HEK293T (cell line): ENCODE measurements around the gene VWC2.

Experiments used
- BHLHE40 ChIP-seq: fragments of 450-650 bp; IDR thresholded peaks from 2 replicates; pipeline ENCODE4 v1.6.1; 2016; ENCODE audit warnings: mild to moderate bottlenecking, moderate library complexity, borderline replicate concordance
- ELF4 ChIP-seq: fragments of 450-650 bp; IDR thresholded peaks from 2 replicates; pipeline ENCODE4 v1.6.1; 2017; ENCODE audit warnings: antibody characterized with exemption
- NFRKB ChIP-seq: fragments of 450-650 bp; IDR thresholded peaks from 2 replicates; pipeline ENCODE4 v1.6.1; 2016; ENCODE audit warnings: mild to moderate bottlenecking, moderate library complexity
- PKNOX1 ChIP-seq: fragments of 450-650 bp; IDR thresholded peaks from 2 replicates; pipeline ENCODE4 v1.6.1; 2016
- SP1 ChIP-seq: fragments of 450-650 bp; IDR thresholded peaks from 2 replicates; pipeline ENCODE4 v1.6.1; 2017
- SUZ12 ChIP-seq: fragments of 450-650 bp; IDR thresholded peaks from 2 replicates; pipeline ENCODE4 v1.6.1; 2016; ENCODE audit warnings: mild to moderate bottlenecking
- TARDBP ChIP-seq: fragments of 450-650 bp; IDR thresholded peaks from 2 replicates; pipeline ENCODE4 v1.6.1; 2016

- TF ChIP-seq BHLHE40 = no peak
- TF ChIP-seq TARDBP = no peak
- TF ChIP-seq SP1 = no peak
- TF ChIP-seq SUZ12 = no peak
- no peak for TF ChIP-seq ELF4
- TF ChIP-seq NFRKB = no peak
- TF ChIP-seq PKNOX1 = no peak
Observed at GRCh38 chr7:49937608-49938007, 164.2 kb downstream of the VWC2 start.
